PC-3 (cell line): Measurements from ENCODE around the gene POLR2J. TPM values are rescaled to one million over a fixed set of nuclear protein-coding genes. Genes with fewer than 3 reads are reported as not detected.
"Not testable (repeated sequence)": the region's sequence is repeated elsewhere in the genome, so short reads cannot be mapped to it uniquely, and the experiment has no call there.

Experiments
- ATAC-seq: fragments of 200-7000 bp; cut with Tn5 transposase; 2 replicates; pipeline ENCODE4 v1.9.1; 2020; ENCODE audit warnings: mild to moderate bottlenecking, moderate library complexity
- BruUV-seq: library from RNA; stranded (reverse); fragments of 400-500 nt; replicated peaks from 2 replicates; lab custom pipeline; 2021; lab: Mats Ljungman, UMichigan
- CTCF ChIA-PET: fragments of 300-600 bp; sonication (Branson Sonifier 250); formaldehyde crosslinking; loops from one replicate; lab custom pipeline; 2022; ENCODE audit warnings: antibody characterized with exemption; lab: Charles Lee
- POLR2A ChIA-PET: fragments of 300-600 bp; sonication (Branson Sonifier 250); formaldehyde crosslinking; loops from one replicate; lab custom pipeline; 2022; ENCODE audit warnings: antibody characterized with exemption; ENCODE audit not compliant: unreplicated experiment; lab: Charles Lee
- DNase-seq: peaks from one replicate; pipeline ENCODE4 v3.0.0-alpha.2; 2015
- H2AFZ ChIP-seq: fragments of 300-600 bp; sonication (generic); 2 replicates; pipeline ENCODE4 v1.6.0; 2016; ENCODE audit warnings: antibody characterized with exemption, low read length
- H3F3A ChIP-seq: fragments of 300-600 bp; sonication (generic); one replicate; pipeline ENCODE4 v1.6.0; 2017; ENCODE audit warnings: antibody characterized with exemption, low read length, control low read depth, mild to moderate bottlenecking; ENCODE audit not compliant: unreplicated experiment
- H3K27ac ChIP-seq: fragments of 300-600 bp; sonication (generic); 2 replicates; pipeline ENCODE4 v1.5.1; 2016; ENCODE audit warnings: mild to moderate bottlenecking, low read length
- H3K27me3 ChIP-seq: fragments of 300-600 bp; sonication (generic); 2 replicates; pipeline ENCODE4 v1.6.1; 2016; ENCODE audit warnings: low read length, mixed read lengths
- H3K36me3 ChIP-seq: fragments of 300-600 bp; sonication (generic); 2 replicates; pipeline ENCODE4 v1.6.1; 2016; ENCODE audit warnings: low read depth, mixed run types, low read length, mixed read lengths
- H3K4me1 ChIP-seq: fragments of 300-600 bp; sonication (generic); 2 replicates; pipeline ENCODE4 v1.5.1; 2016; ENCODE audit warnings: low read length; ENCODE audit not compliant: insufficient read depth
- H3K4me2 ChIP-seq: fragments of 300-600 bp; sonication (generic); 2 replicates; pipeline ENCODE4 v1.6.0; 2016; ENCODE audit warnings: low read length
- H3K4me3 ChIP-seq: fragments of 300-600 bp; sonication (generic); 2 replicates; pipeline ENCODE4 v1.5.1; 2016; ENCODE audit warnings: mild to moderate bottlenecking, low read length, mixed read lengths
- H3K79me2 ChIP-seq: fragments of 300-600 bp; sonication (generic); 2 replicates; pipeline ENCODE4 v1.6.1; 2017; ENCODE audit warnings: low read length, mixed read lengths
- H3K9ac ChIP-seq: fragments of 300-600 bp; sonication (generic); 2 replicates; pipeline ENCODE4 v1.6.0; 2016; ENCODE audit warnings: mild to moderate bottlenecking, low read length
- H3K9me2 ChIP-seq: fragments of 300-600 bp; sonication (generic); replicated peaks from 2 replicates; pipeline ENCODE4 v1.6.1; 2016; ENCODE audit warnings: mixed run types, low read length, mixed read lengths
- H3K9me3 ChIP-seq: fragments of 300-600 bp; sonication (generic); 2 replicates; pipeline ENCODE4 v1.6.1; 2016; ENCODE audit warnings: low read length, mixed read lengths
- H4K20me1 ChIP-seq: fragments of 300-600 bp; sonication (generic); 2 replicates; pipeline ENCODE4 v1.6.1; 2016; ENCODE audit warnings: low read length, mixed read lengths
- intact Hi-C: fragments of 100-400 bp; cut with micrococcal nuclease; formaldehyde crosslinking; loops from 2 replicates; pipeline ENCODE4 v1.9.0; 2023
- total RNA-seq: library from RNA; depleted of rRNA; stranded (reverse); fragments of >200 nt; gene quantifications from 2 replicates; pipeline ENCODE4 v1.2.3, GENCODE V29; 2014

The POLR2J gene
- total RNA-seq, 1 experiment from 2014 or later: 101 TPM

- CTCF ChIA-PET, ATAC-seq, DNase-seq, H3K4me1 ChIP-seq, H3K9ac ChIP-seq, H3K4me2 ChIP-seq, intact Hi-C loops, H3K36me3 ChIP-seq, H3K9me2 ChIP-seq, H2AFZ ChIP-seq, H3K4me3 ChIP-seq, POLR2A ChIA-PET, H3F3A ChIP-seq, H3K27ac ChIP-seq, H4K20me1 ChIP-seq, BruUV-seq, H3K79me2 ChIP-seq, H3K27me3 ChIP-seq, H3K9me3 ChIP-seq: not testable (repeated sequence)
These were observed 38.2 kb upstream of the POLR2J start for GRCh38 chr7:102516951-102517350.

GRCh38 chr7:102515889-102516288 lies 37.2 kb upstream of the POLR2J start:
- H3F3A ChIP-seq, intact Hi-C loops, H3K4me2 ChIP-seq, H3K4me3 ChIP-seq, BruUV-seq, H3K9me2 ChIP-seq, POLR2A ChIA-PET, H3K9me3 ChIP-seq, H3K4me1 ChIP-seq, H3K79me2 ChIP-seq, H3K36me3 ChIP-seq, H3K27ac ChIP-seq, H2AFZ ChIP-seq, CTCF ChIA-PET, H3K27me3 ChIP-seq, H3K9ac ChIP-seq, H4K20me1 ChIP-seq, DNase-seq: not testable (repeated sequence)
- peak; percentile 1; the same call in 1 of the 2 replicates for ATAC-seq

GRCh38 chr7:102514881-102515721 lies 36.4 kb upstream of the POLR2J start:
- H3K9me3 ChIP-seq, POLR2A ChIA-PET, H3K36me3 ChIP-seq, H3K27me3 ChIP-seq, DNase-seq, H3K27ac ChIP-seq, H2AFZ ChIP-seq, H3K4me1 ChIP-seq, H4K20me1 ChIP-seq, BruUV-seq, intact Hi-C loops, H3F3A ChIP-seq, H3K4me2 ChIP-seq, H3K4me3 ChIP-seq, H3K79me2 ChIP-seq, H3K9me2 ChIP-seq, CTCF ChIA-PET, H3K9ac ChIP-seq: not testable (repeated sequence)
- ATAC-seq: peak; percentile 53

- intact Hi-C loops, H2AFZ ChIP-seq, H3K27me3 ChIP-seq, BruUV-seq, H3K79me2 ChIP-seq, H3K36me3 ChIP-seq, H3K4me3 ChIP-seq, H3K4me1 ChIP-seq, CTCF ChIA-PET, POLR2A ChIA-PET, ATAC-seq, H3K9me2 ChIP-seq, H3K9me3 ChIP-seq, H4K20me1 ChIP-seq, H3K4me2 ChIP-seq, H3K9ac ChIP-seq, H3K27ac ChIP-seq, H3F3A ChIP-seq: not testable (repeated sequence)
- peak; percentile 2 for DNase-seq
These were observed 34.0 kb upstream of the POLR2J start for GRCh38 chr7:102512642-102513221.

- BruUV-seq, DNase-seq, POLR2A ChIA-PET, H3K9me2 ChIP-seq, H3F3A ChIP-seq, H3K9me3 ChIP-seq, H3K27ac ChIP-seq, H3K36me3 ChIP-seq, H3K9ac ChIP-seq, H3K79me2 ChIP-seq, intact Hi-C loops, H2AFZ ChIP-seq, H3K4me2 ChIP-seq, H3K4me1 ChIP-seq, CTCF ChIA-PET, H3K4me3 ChIP-seq, H4K20me1 ChIP-seq, H3K27me3 ChIP-seq: not testable (repeated sequence)
- ATAC-seq: peak; percentile 66
These were observed 33.3 kb upstream of the POLR2J start for GRCh38 chr7:102511860-102512522.

- H3K9ac ChIP-seq, H3K4me2 ChIP-seq, intact Hi-C loops, ATAC-seq, H3K4me1 ChIP-seq, H3K4me3 ChIP-seq, H2AFZ ChIP-seq, H3K9me2 ChIP-seq, POLR2A ChIA-PET, BruUV-seq, H3F3A ChIP-seq, H3K36me3 ChIP-seq, DNase-seq, H3K27ac ChIP-seq, H3K27me3 ChIP-seq, H3K79me2 ChIP-seq, H3K9me3 ChIP-seq, H4K20me1 ChIP-seq, CTCF ChIA-PET: not testable (repeated sequence)
These were observed 31.9 kb upstream of the POLR2J start for GRCh38 chr7:102510575-102510974.
